Stimulated activated CD4-positive, alpha-beta T cell treated with anti-CD3 and anti-CD28 coated beads, Interleukin-1b, Interleukin-23, amount 100 ng/mL, for 4 hours (primary cell): ENCODE results near the gene CD200R1.

ENCODE experiments used
- DNase-seq, 2 donors: peaks; one replicate each; pipeline ENCODE4 v3.0.0-alpha.2; 2020; ENCODE audit warnings: low read depth in 2 of 2

Gene CD200R1

GRCh38 chr3:112888381-112889085, 86.4 kb downstream of the CD200R1 start:
- DNase-seq = no peak

- DNase-seq = no peak
These were observed 90.1 kb downstream of the CD200R1 start for GRCh38 chr3:112884678-112885290.

GRCh38 chr3:112881891-112882290, 93.0 kb downstream of the CD200R1 start:
- no peak for DNase-seq

- no peak for DNase-seq
These were observed 99.3 kb downstream of the CD200R1 start for GRCh38 chr3:112875561-112875960.

- DNase-seq = no peak
These were observed 100.2 kb downstream of the CD200R1 start for GRCh38 chr3:112874725-112875124.

- no peak for DNase-seq
These were observed 101.3 kb downstream of the CD200R1 start for GRCh38 chr3:112873632-112874031.

GRCh38 chr3:112871735-112872134, 103.2 kb downstream of the CD200R1 start:
- DNase-seq = no peak
